Hematopoietic multipotent progenitor cell treated with erythropoietin and hydrocortisone succinate and interleukin-3 and kit ligand, for 4 days (in vitro differentiated cells): ENCODE data around the gene ADSL.

Experiments
- DNase-seq: peaks from one replicate; pipeline ENCODE4 v3.0.0-alpha.2; 2015

ADSL gene

DNA sequence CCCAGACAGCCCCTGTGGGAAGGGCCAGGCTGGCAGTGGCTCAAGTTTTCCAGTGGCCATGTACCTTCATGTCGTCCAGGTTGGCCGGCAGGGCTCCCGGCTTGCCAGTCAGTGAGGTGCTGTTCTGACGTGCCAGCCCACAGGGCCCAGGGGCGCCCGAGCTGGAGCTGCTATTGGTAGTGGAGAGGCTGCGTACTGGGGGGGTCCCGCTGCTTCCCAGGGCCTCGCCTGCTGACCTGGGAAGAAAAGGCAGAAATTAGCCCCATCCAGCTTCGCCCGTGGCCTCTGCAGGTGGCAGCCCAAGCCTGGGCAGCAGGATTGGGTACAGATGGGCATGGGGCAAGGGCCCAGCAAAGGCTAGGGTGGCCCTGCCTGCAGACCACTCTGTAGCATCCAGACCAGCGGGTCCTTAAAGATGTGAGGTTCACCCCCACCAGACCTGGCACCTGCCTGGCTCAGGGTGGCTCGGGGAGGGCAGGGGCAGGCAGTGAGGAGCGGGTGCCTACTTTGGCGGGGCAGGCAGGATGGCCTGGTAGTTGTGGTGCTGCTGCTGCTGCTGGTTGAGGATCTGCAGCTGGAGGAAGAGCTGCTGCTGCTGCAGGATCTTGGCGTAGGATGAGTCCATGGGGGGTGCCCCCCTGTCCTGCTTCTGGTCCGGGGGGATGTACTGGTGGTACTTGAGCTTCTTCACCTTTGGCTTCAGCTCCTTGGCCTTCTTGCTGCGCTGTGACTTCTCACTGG, 74.2 kb downstream of the ADSL start:
- DNase-seq = no peak

DNA sequence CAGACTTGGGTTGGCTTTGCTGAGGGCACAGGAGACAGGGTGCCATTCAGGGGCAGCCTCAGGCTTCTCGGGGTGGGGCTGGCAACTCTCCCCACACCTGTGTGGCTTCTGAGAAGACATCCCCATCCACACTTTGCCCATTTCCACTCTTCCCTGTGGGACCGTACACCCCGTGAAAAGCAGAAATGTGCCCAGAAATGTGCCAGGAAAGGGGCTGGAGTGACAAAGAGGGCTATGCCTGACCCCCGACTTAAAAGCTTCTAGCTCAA, 74.7 kb downstream of the ADSL start:
- no peak for DNase-seq

DNA sequence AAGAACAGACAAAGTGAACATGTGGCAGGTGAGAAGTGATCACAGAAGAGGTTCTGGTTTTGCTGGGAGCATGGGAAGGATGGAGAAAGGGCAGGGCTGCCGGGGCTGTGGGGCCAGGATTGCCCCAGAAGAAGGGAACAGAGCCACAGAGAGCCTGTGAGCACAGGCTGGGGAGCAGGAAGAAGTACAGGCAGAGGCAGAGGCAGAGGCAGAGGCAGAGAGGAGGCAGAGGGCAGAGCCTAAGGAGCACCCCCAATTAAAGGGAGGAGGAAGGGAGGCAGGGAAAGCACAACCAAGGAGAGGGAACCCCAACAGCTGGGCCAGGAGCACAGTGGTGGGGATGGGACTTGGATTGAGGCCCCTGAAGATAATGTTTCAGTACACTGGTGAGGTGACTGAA, 75.6 kb downstream of the ADSL start:
- DNase-seq = no peak

DNA sequence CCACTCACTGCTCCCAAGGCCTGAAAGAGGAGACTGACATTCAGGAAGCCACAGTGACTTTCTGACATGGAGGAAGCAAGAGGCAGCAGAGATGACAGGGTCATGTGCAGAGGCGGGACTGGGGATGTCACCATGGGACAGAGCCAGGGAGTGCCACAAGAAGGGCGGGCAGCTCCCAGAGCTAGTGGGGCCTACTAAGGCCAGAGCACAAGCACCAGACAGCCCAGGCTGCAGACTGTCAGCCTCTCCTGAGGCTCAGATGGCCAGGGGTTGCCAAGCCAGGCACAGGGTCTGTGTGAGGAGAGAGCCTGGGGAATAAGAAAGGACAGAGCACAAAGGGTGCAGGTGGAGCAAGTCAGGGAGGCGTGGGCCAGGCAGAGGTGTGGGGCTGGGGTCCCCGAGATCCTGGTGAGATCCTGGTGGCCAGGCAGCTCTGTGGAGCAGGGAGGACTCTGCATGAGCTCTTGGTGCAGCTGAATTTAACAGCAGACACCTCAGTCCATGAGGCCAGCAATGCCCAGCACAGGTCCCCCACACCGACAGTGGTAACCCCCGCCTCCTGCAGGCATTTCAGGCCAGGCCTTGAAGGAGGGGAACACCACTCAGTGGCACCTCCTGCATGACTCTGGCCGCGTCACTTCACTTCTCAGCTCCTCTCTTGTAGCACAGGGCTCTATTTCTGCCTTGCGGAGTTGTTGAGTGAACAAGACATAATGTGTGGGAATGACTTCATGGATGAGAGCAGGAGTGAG, 76.4 kb downstream of the ADSL start:
- DNase-seq = no peak

DNA sequence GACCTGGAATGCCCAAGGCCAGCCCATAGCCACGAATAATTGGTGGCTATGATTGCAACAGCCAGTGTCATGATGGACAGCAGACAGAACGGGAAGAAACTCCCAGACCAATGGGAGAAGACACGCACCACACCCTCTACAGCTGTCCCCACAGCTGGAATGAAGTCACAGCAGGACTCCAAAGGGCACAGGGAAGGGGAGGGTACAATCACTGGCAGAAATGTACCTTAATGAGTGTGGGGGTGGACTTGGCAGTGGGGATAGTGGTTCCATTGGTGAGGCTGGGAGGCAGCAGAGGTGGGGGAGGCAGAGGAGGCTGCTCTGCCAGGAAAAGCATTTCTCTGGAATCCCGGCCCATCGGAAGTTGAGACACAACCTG, 77.0 kb downstream of the ADSL start:
- DNase-seq = no peak

DNA sequence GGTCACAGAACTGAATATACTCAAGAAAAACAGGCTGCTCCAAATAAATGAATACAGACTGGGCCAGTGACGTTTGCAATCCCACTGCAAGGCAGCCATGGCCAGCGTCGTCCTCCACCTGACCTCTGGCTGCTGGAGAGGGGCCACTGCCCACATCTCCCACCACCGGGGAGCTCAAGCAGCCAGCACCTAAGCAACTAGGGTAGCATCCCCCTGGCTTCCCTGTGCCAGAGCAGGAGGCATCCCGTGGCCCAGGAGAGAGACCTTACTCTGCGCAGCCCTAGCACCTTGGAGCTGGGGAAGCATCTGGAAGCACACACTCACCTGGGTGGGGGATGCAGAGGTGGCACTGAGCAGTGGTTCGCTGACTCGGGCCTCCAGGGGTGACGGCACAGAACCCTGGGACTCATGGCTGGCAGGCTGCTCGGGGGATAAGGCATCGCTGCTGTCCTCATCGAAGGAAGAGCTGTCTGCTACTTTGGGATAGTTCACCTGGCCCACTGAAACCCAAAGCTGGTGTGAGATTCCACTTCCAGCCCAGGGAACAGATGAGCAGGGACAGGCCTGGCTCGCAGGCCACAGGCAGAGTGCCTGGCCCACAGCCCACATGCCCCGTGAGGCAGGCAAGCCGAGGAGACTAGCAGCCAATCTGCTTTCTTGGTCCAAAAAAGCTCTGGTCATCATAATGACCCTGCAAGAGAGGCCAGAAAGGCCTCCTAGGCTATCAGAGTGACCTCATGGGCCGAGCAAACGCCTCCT, 77.8 kb downstream of the ADSL start:
- no peak for DNase-seq

DNA sequence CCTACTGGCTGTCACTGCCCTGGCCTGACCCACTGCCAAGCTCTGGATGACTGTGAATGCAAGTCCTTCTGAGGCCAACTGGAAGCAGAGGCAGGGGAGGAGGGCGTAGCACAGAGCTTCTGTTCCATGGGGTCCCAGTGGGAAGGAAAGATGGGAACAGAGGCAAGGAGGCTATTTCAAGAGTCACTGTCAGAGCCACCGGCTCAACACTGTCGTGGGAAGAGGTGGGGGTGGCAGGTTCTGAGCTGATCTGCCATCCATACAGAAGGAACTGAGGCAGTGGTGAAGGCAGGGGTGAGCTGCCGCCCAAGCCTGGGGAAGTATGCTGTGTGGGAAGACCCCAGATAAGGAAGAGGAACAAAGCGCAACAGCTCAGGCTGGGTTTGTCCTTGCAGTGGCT, 78.8 kb downstream of the ADSL start:
- peak; percentile 51 for DNase-seq

DNA sequence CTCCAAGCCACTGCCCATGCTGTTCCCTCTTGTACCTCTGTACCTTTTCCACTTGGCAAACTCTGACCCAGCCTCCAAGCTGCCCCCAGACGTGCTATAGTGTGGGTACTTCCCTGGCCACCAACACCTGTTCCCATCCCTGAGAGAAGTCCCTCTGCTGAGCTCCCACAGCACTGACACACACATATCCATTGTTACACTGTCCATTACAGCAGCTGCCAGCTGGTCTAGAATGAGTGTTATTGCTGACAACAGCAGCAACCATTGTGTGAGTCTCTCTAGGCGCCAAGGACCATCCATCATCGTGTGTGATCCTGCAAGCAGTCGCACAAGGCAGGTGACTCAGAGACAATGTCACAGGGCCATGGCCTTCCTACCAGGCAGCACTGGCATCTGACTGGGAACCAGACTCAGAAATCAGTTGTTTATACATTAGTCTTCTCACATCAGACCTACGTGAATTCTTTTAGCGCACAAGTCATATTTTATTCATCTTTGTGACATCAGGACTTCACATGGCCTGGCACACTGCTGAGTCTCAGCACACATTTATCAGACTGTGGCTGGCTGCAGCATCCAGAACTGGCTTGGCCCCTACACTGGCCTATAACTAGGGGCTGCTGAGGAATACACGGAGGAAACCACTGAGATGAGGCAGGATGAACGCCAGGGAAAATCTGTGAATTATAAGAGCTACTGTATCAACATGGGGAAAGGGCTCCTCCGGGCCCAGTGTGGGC, 80.5 kb downstream of the ADSL start:
- DNase-seq = no peak

DNA sequence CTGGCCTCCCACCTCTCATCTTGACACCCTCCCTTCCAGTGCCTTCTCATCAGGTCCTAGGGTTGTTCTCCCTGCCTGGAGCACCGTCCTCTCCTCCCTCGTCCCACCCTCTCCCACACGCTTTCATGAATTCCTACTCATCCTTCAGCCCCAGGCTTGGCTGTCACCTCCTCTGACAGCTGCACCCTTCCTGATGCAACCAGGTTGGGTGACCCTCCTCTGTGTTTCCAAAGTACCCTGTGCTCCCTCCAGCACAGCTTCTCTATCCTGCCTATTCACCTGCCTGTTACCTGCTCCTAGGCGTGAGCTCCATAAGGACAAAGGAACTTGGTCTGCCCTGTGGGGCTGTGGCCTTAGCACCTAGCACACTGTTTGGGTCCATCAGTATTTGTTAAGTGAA, 82.5 kb downstream of the ADSL start:
- no peak for DNase-seq

DNA sequence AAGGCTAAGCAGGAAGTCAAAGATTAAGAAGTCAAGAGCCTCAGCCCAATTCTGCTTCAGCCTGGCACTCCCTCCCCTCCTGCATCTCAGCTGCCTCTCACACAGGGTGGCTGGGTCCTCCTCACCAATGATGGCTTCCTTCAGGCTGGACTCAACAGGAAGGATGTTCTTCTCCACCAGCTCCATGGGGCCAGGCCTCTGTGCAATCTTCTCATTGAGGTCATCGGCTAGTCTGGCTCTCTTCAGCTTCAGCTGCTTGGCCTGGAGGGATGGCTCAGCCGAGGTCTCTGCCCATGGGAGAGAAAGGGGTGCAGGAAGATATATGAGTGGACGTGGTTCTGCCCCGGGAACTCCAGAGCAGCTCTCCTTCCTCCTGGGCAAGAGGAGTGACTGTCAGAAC, 83.2 kb downstream of the ADSL start:
- no peak for DNase-seq

DNA sequence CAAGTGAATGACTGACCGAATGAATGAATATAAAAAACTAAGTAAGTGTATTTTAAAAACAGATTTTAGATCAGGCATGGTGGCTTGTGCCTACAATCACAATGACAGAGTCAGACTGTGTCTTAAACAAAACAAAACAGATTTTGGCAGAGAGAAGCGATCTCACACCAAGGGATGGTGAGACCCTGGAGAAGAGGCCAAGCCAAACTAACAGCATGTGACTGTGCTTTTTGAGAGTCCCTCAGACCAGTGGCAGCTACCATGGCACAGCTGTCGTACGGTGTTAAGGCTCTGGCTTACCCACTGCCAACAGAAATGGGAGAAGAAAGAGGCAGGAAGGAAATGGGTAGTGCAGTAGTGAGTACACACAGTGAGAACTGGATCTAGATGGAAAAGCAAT, 84.7 kb downstream of the ADSL start:
- DNase-seq = no peak

DNA sequence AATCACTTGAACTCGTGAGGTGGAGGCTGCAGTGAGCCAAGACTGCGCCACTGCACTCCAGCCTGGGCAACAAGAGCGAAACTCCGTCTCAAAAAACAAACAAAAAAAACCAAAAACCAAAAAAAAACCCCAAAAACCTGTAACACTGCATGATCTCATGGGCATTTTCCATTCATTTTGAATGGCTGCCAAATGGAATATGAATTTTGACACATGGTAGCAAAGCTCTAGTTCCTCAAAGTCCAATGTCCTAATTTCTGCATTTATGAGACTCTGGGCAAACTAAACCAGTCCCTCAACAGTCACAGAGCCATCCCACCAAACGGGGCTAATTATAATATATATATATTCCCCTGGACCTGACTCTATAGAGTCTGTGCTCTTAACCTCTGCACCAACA, 85.9 kb downstream of the ADSL start:
- DNase-seq = peak; percentile 30

DNA sequence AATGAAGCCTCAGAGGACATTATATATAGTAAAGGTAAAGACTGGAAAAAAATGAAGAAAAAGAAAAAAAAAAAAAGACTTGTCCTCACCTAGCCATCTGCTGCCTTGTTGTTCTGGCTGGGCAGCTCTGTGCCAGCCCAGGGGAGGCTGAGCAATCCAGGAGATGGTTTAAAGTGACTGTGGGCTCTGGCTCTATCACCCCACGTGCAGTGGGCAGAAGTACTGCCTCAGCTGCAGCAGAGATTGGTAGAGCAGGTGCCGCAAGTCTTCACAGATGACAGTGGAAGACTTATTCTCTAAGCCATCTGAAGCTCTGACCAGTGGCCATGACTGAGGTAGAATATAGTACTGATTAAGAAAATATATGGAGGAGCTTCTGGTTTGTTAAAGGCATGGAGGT, 86.3 kb downstream of the ADSL start:
- DNase-seq = no peak

DNA sequence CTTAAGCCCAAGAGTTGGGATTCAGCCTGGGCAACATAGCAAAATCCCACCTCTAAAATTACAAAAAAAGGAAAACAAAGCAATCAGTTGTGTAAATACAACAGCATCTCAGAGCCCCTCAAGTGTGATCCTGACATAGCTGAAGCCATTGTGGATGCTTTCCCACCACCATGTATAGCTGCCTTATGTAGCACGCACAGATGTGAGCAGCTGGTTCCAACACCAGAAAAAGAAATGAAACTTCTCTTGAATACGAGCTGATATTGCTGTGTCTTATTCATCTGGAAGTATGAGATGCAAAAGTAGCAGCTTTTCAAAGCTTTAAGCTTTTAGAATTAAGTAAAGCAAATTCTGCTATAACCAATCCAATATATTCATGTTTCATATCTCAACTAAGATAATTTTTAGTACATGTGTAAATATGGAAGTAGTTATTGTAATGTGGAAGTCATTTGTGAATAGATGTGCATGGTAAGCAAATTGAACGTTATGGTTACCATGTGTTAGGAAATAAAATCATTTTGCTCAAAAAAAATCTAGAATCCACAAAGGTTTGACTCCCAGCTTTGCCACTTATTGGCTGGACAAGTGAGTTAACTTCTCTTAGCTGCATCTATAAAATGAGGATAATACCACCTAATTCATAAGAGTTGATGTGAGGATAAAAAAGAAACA, 87.3 kb downstream of the ADSL start:
- DNase-seq = no peak

DNA sequence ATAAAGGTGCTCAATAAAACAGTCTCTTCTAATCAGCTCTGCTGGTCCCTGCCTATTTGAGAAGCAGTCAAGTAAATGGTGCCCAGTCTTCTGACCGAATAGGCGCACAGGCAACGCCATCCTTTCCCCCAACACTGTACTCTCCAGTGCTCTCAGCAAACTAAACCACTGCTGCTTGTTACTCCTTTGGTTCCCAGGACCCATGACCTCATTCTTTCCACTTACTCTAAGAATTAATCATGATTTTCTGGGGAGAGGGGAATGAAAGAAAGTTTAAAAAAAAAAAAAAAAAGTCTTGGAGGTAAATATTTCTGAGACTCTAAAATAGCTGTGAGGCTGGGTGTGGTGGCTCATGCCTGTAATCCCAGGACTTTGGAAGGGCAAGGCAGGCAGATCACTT, 87.8 kb downstream of the ADSL start:
- DNase-seq = no peak

DNA sequence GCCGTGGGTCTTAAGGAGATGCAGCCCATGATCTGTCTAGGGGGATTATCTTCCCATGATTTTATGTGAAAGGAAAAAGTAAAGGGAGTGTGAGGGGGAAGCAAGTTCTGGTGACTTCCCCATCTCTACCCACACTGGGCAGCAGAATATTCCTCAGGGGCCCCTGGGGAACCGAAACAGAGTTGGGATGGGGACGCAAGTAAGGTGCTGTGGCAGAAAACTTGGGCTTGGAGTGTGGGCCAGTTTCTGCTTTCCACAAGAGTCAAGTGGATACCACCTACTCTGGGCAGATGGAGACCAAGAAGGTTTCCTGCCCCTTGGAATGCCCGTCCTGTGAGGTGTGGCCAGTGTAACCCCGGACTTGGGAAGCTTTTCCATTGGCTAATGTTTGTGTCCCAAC, 88.4 kb downstream of the ADSL start:
- DNase-seq = no peak

DNA sequence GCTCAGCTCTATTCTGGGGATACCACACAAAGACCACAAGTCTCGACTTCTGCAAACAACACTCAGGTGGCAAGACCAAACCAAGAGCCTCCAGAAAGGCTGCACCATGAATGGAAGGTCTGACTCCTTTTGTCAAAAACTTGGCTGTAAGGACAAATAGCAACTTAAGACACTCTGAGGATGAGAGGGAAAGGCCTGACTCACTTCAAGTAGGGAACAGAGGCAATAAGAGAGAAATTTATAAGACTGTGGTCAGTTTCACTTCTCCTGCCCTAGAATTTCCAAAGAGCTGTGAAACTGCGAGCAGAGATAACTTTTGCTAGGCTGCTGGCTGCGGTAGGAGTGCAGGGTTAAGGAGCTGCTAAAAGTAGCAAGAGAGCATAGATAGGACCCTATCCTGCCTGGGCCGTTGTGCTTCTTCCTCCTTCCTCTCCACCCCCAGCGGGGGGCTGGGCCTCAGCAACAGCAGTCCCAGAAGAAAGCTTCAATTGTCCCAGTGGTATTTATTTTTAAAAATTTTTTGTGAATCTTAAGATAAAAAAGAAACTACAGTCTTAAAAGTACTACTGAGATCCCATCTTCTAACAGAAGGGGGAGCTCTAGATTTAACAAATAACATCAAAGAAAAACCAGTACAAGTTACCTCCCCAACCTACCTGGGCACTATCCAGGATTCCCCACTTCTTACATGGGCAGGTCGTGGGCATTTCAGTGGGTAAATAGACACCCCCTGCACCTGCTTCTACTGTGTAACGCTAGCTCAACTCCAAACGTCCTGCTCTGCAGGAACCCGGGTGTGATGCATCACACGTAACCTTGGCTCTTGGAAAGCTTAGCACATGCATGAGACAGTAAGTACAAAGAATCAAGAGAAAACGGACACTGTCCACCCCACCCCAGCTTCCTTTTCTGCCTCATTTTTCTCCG, 90.5 kb downstream of the ADSL start:
- peak; percentile 97 for DNase-seq
